Breast epithelium (tissue), 4 donors: ENCODE results near the gene YLPM1. TPM values are rescaled to one million over a fixed set of nuclear protein-coding genes. Genes with fewer than 3 reads are reported as not detected.

Source experiments
- DNase-seq, 2 donors: peaks; one replicate each; pipeline ENCODE4 v3.0.0-alpha.2; 2019; ENCODE audit warnings: low spot score in 2 of 2
- H3K27ac ChIP-seq, 2 donors: fragments of 200-600 bp; sonication (generic) in 1 of 2; one replicate each; pipeline ENCODE4 v1.5.1; 2016 to 2019; ENCODE audit warnings: mild to moderate bottlenecking in 1 of 2
- H3K27me3 ChIP-seq, 2 donors: fragments of 200-600 bp; sonication (generic) in 1 of 2; one replicate each; pipeline versions ENCODE4 v1.5.1 to v1.6.0; 2017 to 2019; ENCODE audit warnings: control low read depth in 1 of 2, mild to moderate bottlenecking in 1 of 2
- H3K36me3 ChIP-seq: fragments of 200-600 bp; one replicate; pipeline ENCODE4 v1.5.1; 2019
- H3K4me1 ChIP-seq, 2 donors: fragments of 200-600 bp; sonication (generic); one replicate each; pipeline ENCODE4 v1.5.1; 2016 to 2019; ENCODE audit warnings: control low read depth in 1 of 2
- H3K4me3 ChIP-seq, 3 donors: fragments of 200-600 bp; sonication (generic); 1 replicate in 2 of 3; 2 replicates in 1 of 3; pipeline ENCODE4 v1.5.1; 2016 to 2019; ENCODE audit warnings: mild to moderate bottlenecking in 3 of 3, moderate library complexity in 2 of 3
- H3K9me3 ChIP-seq, 2 donors: fragments of 200-600 bp; sonication (generic) in 1 of 2; one replicate each; pipeline ENCODE4 v1.5.1; 2016 to 2019; ENCODE audit warnings: control low read depth in 1 of 2
- CTCF ChIP-seq, 3 donors: fragments of 450-650 bp; IDR thresholded peaks; one replicate each; pipeline ENCODE4 v1.5.1; 2016 to 2017; ENCODE audit warnings: antibody characterized with exemption in 3 of 3, mild to moderate bottlenecking in 3 of 3, moderate library complexity in 3 of 3
- POLR2A ChIP-seq: fragments of 450-650 bp; IDR thresholded peaks from one replicate; pipeline ENCODE4 v1.6.1; 2016; ENCODE audit warnings: antibody characterized with exemption, mild to moderate bottlenecking, moderate library complexity
- POLR2AphosphoS5 ChIP-seq, 3 donors: sonication (generic); formaldehyde crosslinking; IDR thresholded peaks; one replicate each; pipeline ENCODE4 v1.6.1; 2017; ENCODE audit warnings: antibody characterized with exemption in 3 of 3
- intact Hi-C: fragments of 100-400 bp; cut with DNase I; formaldehyde crosslinking; loops from one replicate; pipeline ENCODE4 v1.15.1; 2023; ENCODE audit warnings: low total_unique reads
- total RNA-seq, 3 donors: library from RNA; depleted of rRNA; stranded (reverse); fragments of >200 nt; gene quantifications; one replicate each; pipeline ENCODE4 v1.1.0, GENCODE V29; 2016

Gene YLPM1
- total RNA-seq, 3 donors from 2014 or later = 50.9 to 97.0 (median 79.6) TPM

DNA sequence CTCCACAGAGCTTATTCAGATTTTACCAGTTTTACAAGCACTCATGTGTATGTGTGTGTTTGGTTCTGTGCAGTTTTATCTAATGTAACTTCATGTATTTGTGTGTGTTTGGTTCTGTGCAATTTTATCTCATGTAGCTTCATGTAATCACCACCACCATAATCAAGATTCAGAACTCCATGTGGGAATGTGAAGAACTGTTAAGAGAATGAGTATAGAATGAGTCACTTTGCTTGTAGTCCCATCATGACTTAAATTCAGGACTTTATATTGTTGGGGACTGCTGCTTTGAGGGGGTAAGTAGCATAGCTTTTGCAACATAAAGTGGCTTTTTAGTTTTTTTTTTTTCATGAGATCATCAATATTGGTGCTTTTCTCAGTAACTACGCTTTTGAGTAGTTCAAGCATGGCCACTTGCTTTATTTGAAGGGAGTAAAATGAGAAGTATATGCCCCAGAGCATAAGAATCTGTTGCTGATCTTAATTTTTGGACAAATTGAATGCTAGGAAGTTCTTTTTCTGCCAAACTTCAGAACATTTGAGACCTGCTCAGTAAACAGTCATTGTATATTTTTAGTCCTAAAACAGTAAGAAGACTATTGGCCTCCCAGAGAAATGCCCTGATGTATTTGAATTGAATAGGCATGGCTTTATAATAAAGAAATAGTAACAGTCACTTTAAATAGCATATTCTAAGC, 84.0 kb downstream of the YLPM1 start:
- intact Hi-C loops = no loop called here
- TF ChIP-seq CTCF (IDR thresholded peaks at IDR 0.05) = no peak
- TF ChIP-seq POLR2AphosphoS5 (IDR thresholded peaks at IDR 0.05) = no peak
- TF ChIP-seq POLR2A = no peak

DNA sequence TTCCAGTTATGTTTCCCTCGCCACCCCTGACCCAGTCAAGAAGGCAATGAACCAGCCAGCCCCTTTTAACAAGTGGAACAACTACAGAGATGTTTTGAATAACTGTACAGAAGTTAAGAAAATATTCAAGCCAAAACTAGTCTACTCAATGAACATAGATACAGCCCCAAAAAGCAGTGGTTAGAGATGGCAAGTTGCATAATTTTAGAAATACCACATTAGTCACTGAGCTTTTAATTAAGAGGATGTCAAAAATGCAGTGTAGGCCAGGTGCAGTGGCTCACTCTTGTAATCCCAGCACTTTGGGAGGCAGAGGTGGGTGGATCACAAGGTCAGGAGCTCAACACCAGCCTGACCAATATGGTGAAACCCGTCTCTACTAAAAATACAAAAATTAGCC, 85.7 kb downstream of the YLPM1 start:
- Histone ChIP-seq H3K36me3 (no peaks in the 10 kb centered on the region), H3K4me3 (no peak overlapping the region), H3K9me3 (no peaks in the 10 kb centered on the region), H3K27me3 (no peaks in the 10 kb centered on the region), H3K27ac (no peak overlapping the region), H3K4me1 (no peaks in the 10 kb centered on the region)
- DNase-seq = no peak
- intact Hi-C loops = no loop called here
- no peak for TF ChIP-seq POLR2AphosphoS5 (IDR thresholded peaks at IDR 0.05)
- no peak for TF ChIP-seq CTCF (IDR thresholded peaks at IDR 0.05)
- no peak for TF ChIP-seq POLR2A

More for the DNA sequence above, 84.0 kb downstream of the YLPM1 start:
- Histone ChIP-seq H3K9me3 (no peaks in the 10 kb centered on the region), H3K36me3 (no peaks in the 10 kb centered on the region), H3K4me1 (no peaks in the 10 kb centered on the region), H3K27ac (no peak overlapping the region), H3K4me3 (no peak overlapping the region), H3K27me3 (no peaks in the 10 kb centered on the region)
- DNase-seq = no peak

- no peak for TF ChIP-seq CTCF (IDR thresholded peaks at IDR 0.05)
- TF ChIP-seq POLR2A = no peak
- no peak for TF ChIP-seq POLR2AphosphoS5 (IDR thresholded peaks at IDR 0.05)
- DNase-seq = no peak
- intact Hi-C loops = no loop called here
- Histone ChIP-seq H3K4me3 (no peak overlapping the region), H3K9me3 (no peaks in the 10 kb centered on the region), H3K36me3 (no peaks in the 10 kb centered on the region), H3K4me1 (no peaks in the 10 kb centered on the region), H3K27me3 (no peaks in the 10 kb centered on the region), H3K27ac (peak overlapping the region; percentile 16 to 67)
Measured at GRCh38 chr14:74852922-74853530, 89.9 kb downstream of the YLPM1 start.

GRCh38 chr14:74853581-74853980, 90.5 kb downstream of the YLPM1 start:
- Histone ChIP-seq H3K4me1 (no peaks in the 10 kb centered on the region), H3K4me3 (no peak overlapping the region), H3K27ac (peak overlapping the region; percentile 16 to 67), H3K9me3 (no peaks in the 10 kb centered on the region), H3K27me3 (no peaks in the 10 kb centered on the region), H3K36me3 (no peaks in the 10 kb centered on the region)
- no peak for DNase-seq
- TF ChIP-seq POLR2A = no peak
- no peak for TF ChIP-seq CTCF (IDR thresholded peaks at IDR 0.05)
- no peak for TF ChIP-seq POLR2AphosphoS5 (IDR thresholded peaks at IDR 0.05)
- intact Hi-C loops = no loop called here

GRCh38 chr14:74855021-74855420, 91.9 kb downstream of the YLPM1 start:
- Histone ChIP-seq H3K36me3 (no peaks in the 10 kb centered on the region), H3K9me3 (no peaks in the 10 kb centered on the region), H3K4me3 (no peak overlapping the region), H3K27me3 (no peaks in the 10 kb centered on the region), H3K27ac (no peak overlapping the region), H3K4me1 (no peaks in the 10 kb centered on the region)
- no peak for DNase-seq
- TF ChIP-seq POLR2A (no peak), CTCF (IDR thresholded peaks at IDR 0.05) (no peak), POLR2AphosphoS5 (IDR thresholded peaks at IDR 0.05) (no peak)
- intact Hi-C loops = no loop called here
